ENCODE data around the gene MEGF10. TPM values are rescaled to one million over a fixed set of nuclear protein-coding genes. Genes with fewer than 3 reads are reported as not detected.

The MEGF10 gene
- total and polyA plus RNA-seq, 8 donors: 0.02 to 0.59 (median 0.06) TPM; not detected in 1

DNA sequence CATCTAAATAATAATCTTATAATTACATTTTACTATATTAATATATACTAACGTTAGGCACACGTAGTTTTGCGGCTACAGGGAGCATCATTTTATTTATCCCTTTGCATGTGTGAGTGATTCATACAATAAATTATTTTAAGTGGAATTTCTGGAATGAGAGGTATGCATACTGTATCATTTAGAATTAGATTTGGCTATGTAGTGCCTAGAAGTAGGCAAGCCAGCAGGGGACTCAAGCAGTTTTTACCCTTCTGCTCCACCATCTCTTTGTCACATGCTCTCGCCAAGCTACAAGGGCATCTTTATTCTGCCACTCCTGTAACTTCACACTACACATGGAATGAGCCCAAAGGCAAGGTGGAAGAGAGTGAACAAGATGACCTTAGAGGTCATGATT, 60.8 kb downstream of the MEGF10 start:
- DNase-seq: no peak
- TF ChIP-seq, protein P1, sequence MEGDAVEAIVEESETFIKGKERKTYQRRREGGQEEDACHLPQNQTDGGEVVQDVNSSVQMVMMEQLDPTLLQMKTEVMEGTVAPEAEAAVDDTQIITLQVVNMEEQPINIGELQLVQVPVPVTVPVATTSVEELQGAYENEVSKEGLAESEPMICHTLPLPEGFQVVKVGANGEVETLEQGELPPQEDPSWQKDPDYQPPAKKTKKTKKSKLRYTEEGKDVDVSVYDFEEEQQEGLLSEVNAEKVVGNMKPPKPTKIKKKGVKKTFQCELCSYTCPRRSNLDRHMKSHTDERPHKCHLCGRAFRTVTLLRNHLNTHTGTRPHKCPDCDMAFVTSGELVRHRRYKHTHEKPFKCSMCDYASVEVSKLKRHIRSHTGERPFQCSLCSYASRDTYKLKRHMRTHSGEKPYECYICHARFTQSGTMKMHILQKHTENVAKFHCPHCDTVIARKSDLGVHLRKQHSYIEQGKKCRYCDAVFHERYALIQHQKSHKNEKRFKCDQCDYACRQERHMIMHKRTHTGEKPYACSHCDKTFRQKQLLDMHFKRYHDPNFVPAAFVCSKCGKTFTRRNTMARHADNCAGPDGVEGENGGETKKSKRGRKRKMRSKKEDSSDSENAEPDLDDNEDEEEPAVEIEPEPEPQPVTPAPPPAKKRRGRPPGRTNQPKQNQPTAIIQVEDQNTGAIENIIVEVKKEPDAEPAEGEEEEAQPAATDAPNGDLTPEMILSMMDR (IDR thresholded peaks at IDR 0.05): no peak
- intact Hi-C loops (cut with DNase I): no loop called here
- Histone ChIP-seq H3K4me1 (no peaks in the 10 kb centered on the region), H3K36me3 (no peaks in the 10 kb centered on the region), H3K27ac (no peak overlapping the region), H3K4me3 (no peak overlapping the region), H3K9me3 (no peaks in the 10 kb centered on the region), H3K27me3 (no peaks in the 10 kb centered on the region)
- FAIRE-seq: no peak
- 83 to 90% methylated on average over 4 of the region's 4 CpGs for whole genome bisulfite sequencing, 2 donors
- ATAC-seq: no peak

- H3K9me3 ChIP-seq: no peaks in the 10 kb centered on the region
- FAIRE-seq (no peak), DNase-seq (no peak), ATAC-seq (no peak)
- TF ChIP-seq, protein P1 (IDR thresholded peaks at IDR 0.05): no peak
- no peak overlapping the region for H3K4me3 ChIP-seq
- intact Hi-C loops (cut with DNase I): no loop called here
- H3K27me3 ChIP-seq: no peaks in the 10 kb centered on the region
- H3K36me3 ChIP-seq: no peaks in the 10 kb centered on the region
- H3K27ac ChIP-seq: no peak overlapping the region
- WGBS, 2 donors: 98% methylated on average over 2 of the region's 2 CpGs
- no peaks in the 10 kb centered on the region for H3K4me1 ChIP-seq
Measured at GRCh38 chr5:127352068-127352467, 61.5 kb downstream of the MEGF10 start.

DNA sequence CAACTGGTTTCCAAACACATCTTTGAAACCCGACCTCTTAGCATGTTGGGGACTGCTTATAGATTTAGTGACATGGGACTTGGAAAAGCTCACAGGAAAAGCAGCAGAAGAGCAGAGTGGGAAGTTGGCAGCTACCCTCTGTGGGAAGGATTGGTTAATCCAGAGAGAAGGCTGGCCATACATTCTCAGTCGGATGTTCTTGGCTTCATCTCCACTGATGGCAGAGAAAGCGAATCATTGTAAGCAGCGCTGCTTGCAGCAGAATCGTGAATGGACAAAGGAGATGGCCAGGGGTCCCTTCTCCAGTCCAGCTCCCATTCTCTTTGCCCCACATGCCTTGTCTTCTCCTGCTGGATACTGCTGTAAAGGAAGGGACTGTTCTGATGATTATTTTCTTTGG, 62.7 kb downstream of the MEGF10 start:
- Histone ChIP-seq H3K9me3 (no peaks in the 10 kb centered on the region), H3K27me3 (no peaks in the 10 kb centered on the region), H3K36me3 (no peaks in the 10 kb centered on the region), H3K27ac (no peak overlapping the region), H3K4me1 (no peaks in the 10 kb centered on the region), H3K4me3 (no peak overlapping the region)
- FAIRE-seq: no peak
- intact Hi-C loops (cut with DNase I): no loop called here
- TF ChIP-seq, protein P1 (IDR thresholded peaks at IDR 0.05): no peak
- ATAC-seq: no peak
- DNase-seq: no peak
- 89 to 91% methylated on average over 5 of the region's 5 CpGs for WGBS, 2 donors

- H3K4me1 ChIP-seq: no peaks in the 10 kb centered on the region
- no peak for FAIRE-seq
- intact Hi-C loops (cut with DNase I): no loop called here
Measured at GRCh38 chr5:127353796-127354195, 63.2 kb downstream of the MEGF10 start.

DNA sequence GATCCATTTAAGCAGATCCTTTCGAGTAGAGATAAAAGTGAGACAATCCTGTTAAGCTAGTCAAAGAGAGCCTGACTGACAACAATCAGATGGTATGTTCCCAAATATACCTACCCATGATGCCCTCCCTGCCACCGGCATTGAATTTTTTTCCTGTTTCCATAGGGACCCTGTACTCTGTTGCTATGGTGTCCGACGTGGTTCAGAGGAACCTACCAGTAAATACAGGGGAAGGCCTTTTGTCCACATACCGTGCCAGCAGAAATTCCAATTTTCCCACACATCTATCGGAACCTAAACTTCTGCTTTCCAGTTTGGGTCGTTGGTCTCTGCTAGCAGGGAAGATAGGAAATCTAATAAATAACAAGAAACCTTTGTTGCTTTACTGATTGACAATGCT, 64.7 kb downstream of the MEGF10 start:
- TF ChIP-seq, protein P1 (IDR thresholded peaks at IDR 0.05): no peak
- no peak for DNase-seq
- Histone ChIP-seq H3K4me1 (no peaks in the 10 kb centered on the region), H3K4me3 (no peak overlapping the region), H3K27me3 (no peaks in the 10 kb centered on the region), H3K9me3 (no peaks in the 10 kb centered on the region), H3K27ac (no peak overlapping the region), H3K36me3 (no peaks in the 10 kb centered on the region)
- no peak for ATAC-seq
- intact Hi-C loops (cut with DNase I): no loop called here
- 69 to 76% methylated on average over 7 of the region's 7 CpGs for WGBS, 2 donors
- no peak for FAIRE-seq

More at GRCh38 chr5:127353796-127354195, 63.2 kb downstream of the MEGF10 start:
- 32 to 34% methylated on average over 4 of the region's 4 CpGs for WGBS, 2 donors
- H3K27me3 ChIP-seq: no peaks in the 10 kb centered on the region
- ATAC-seq (peak in 1 of 4 donors; percentile 34), DNase-seq (no peak)
- H3K36me3 ChIP-seq: no peaks in the 10 kb centered on the region
- H3K4me3 ChIP-seq: no peak overlapping the region
- TF ChIP-seq, protein P1 (IDR thresholded peaks at IDR 0.05): no peak
- H3K9me3 ChIP-seq: no peaks in the 10 kb centered on the region
- no peak overlapping the region for H3K27ac ChIP-seq

All from pancreas (tissue), 10 donors.